Measurements from ENCODE around the gene METAP1. TPM values are rescaled to one million over a fixed set of nuclear protein-coding genes. Genes with fewer than 3 reads are reported as not detected.
"Not testable (repeated sequence)": the region's sequence is repeated elsewhere in the genome, so short reads cannot be mapped to it uniquely, and the experiment has no call there.

The METAP1 gene
- polyA plus RNA-seq, 4 donors = 63.6 to 88.1 (median 75.5) TPM

- peak; percentile 69 to 76 (median 72) for DNase-seq (ENCODE audit: low read depth in 4 of 4, low spot score in 3 of 4)
These were observed 93.2 kb downstream of the METAP1 start, which contains the start of gene ADH5 for GRCh38 chr4:99088481-99089365. ADH5 (minus strand) TSS chr4:99088788; CDS start chr4:99088700, 88 bp downstream.

GRCh38 chr4:99090481-99091215, 95.1 kb downstream of the METAP1 start:
- no peak for DNase-seq (ENCODE audit: low read depth in 4 of 4, low spot score in 3 of 4)

- DNase-seq (ENCODE audit: low read depth in 4 of 4, low spot score in 3 of 4) = no peak
These were observed 95.7 kb downstream of the METAP1 start for GRCh38 chr4:99091216-99091575.

- not testable (repeated sequence) for DNase-seq (ENCODE audit: low read depth in 4 of 4, low spot score in 3 of 4)
These were observed 96.3 kb downstream of the METAP1 start for GRCh38 chr4:99091841-99092240.

- no peak for DNase-seq (ENCODE audit: low read depth in 4 of 4, low spot score in 3 of 4)
These were observed 103.8 kb downstream of the METAP1 start for GRCh38 chr4:99099311-99099710.

- DNase-seq (ENCODE audit: low read depth in 4 of 4, low spot score in 3 of 4) = not testable (repeated sequence)
These were observed 104.3 kb downstream of the METAP1 start for GRCh38 chr4:99099814-99100213.

GRCh38 chr4:99100876-99101275, 105.4 kb downstream of the METAP1 start:
- no peak for DNase-seq (ENCODE audit: low read depth in 4 of 4, low spot score in 3 of 4)

- no peak for DNase-seq (ENCODE audit: low read depth in 4 of 4, low spot score in 3 of 4)
These were observed 107.1 kb downstream of the METAP1 start for GRCh38 chr4:99102634-99103033.

GRCh38 chr4:99103166-99103565, 107.6 kb downstream of the METAP1 start:
- DNase-seq (ENCODE audit: low read depth in 4 of 4, low spot score in 3 of 4) = no peak

- DNase-seq (ENCODE audit: low read depth in 4 of 4, low spot score in 3 of 4) = no peak
These were observed 108.6 kb downstream of the METAP1 start for GRCh38 chr4:99104153-99104552.

GRCh38 chr4:99109286-99109685, 113.8 kb downstream of the METAP1 start:
- DNase-seq (ENCODE audit: low read depth in 4 of 4, low spot score in 3 of 4) = not testable (repeated sequence)

Other genes starting within 250 kb of the METAP1 start
- 100 to 1,000 TPM; 119 to 137 (median 127) TPM for gene EIF4E, start 66.6 kb upstream of the METAP1 start, polyA plus RNA-seq (ENCODE audit: insufficient read length in 4 of 4)
- 100 to 1,000 TPM; 248 to 289 (median 265) TPM for gene ADH5, start 93.1 kb downstream of the METAP1 start, polyA plus RNA-seq (ENCODE audit: insufficient read length in 4 of 4)
- gene ADH4, start 148.6 kb downstream of the METAP1 start, polyA plus RNA-seq (ENCODE audit: insufficient read length in 4 of 4) = under 1 TPM; 0.24 to 0.97 (median 0.49) TPM
- gene ADH6, start 223.5 kb downstream of the METAP1 start, polyA plus RNA-seq (ENCODE audit: insufficient read length in 4 of 4) = 10 to 100 TPM; 23.5 to 45.2 (median 28.6) TPM